ENCODE data around the gene A1CF.
"Not testable (repeated sequence)": the region's sequence is repeated elsewhere in the genome, so short reads cannot be mapped to it uniquely, and the experiment has no call there.

The A1CF gene

GRCh38 chr10:50788951-50789945 lies 96.2 kb downstream of the A1CF start:
- peak; percentile 67 for DNase-seq (ENCODE audit: low spot score)

GRCh38 chr10:50787962-50788361 lies 97.5 kb downstream of the A1CF start:
- DNase-seq (ENCODE audit: low spot score), result not testable (repeated sequence)

GRCh38 chr10:50782017-50782416 lies 103.4 kb downstream of the A1CF start:
- DNase-seq (ENCODE audit: low spot score), result not testable (repeated sequence)

GRCh38 chr10:50780036-50780435 lies 105.4 kb downstream of the A1CF start:
- peak; percentile 41 for DNase-seq (ENCODE audit: low spot score)

DNA sequence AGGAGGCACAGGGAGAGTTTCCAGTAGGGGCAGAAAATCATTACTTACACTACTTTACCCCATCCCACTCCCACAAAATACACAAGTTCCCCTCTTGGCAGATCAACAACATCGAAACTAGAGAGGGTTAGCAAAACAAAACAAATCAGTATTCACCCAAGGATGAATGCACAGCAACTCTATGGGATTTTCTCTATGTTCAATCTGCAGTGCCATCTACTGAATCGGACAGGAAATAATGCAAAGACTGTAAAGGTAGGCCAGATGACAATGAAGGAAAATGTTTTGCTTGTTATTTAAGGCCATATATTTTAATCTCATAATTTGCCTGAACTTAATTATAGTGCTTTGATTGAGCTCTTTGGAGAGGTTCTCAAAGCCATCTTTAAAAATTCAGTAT lies 110.6 kb downstream of the A1CF start:
- DNase-seq (ENCODE audit: low spot score), result not testable (repeated sequence)

- not testable (repeated sequence) for DNase-seq (ENCODE audit: low spot score)
These were observed 113.4 kb downstream of the A1CF start for GRCh38 chr10:50772042-50772441.

DNA sequence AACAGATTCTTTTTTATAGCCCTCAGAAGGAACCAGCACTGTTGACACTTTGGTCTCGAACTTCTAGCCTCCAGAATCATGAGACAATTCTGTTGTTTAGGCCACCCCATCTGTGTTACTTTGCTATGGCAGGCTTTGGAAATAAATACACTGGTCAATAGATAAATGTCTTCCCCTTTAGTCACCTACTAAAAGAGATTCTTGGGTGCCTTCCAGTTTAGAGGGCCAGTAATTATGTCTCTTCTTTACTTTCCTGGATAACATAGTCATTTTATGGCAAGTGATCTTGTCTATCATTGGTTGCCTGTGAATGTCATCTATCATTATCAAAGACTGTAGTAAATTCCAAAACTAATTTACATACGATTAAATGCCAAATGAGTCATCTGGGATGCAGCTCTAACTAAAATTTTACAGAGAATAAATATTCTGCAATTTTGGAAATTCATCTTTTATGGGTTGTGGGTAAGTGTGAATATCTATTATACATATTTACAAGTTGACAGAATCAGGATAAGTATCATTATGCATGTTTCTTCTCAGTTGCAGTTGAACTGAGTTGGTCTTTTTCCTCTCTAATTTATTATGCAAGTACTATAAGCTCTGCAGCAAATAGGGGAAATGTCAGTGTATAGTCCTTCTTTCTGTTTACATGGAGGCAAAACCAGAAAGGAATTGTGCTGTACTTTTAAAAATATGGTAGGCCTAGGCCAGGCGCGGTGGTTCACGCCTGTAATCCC lies 118.5 kb downstream of the A1CF start:
- peak; percentile 3 for DNase-seq (ENCODE audit: low spot score)
